B cell (primary cell): Measurements from ENCODE around the gene TMEM176A.

Experiments used
- CTCF ChIP-seq: fragments of 200-600 bp; IDR thresholded peaks from one replicate; pipeline ENCODE4 v1.8.0; 2022; ENCODE audit warnings: antibody characterized with exemption, mild to moderate bottlenecking
- EZH2 ChIP-seq: IDR thresholded peaks from 2 replicates; pipeline ENCODE4 v1.6.1; 2012; ENCODE audit warnings: borderline replicate concordance, low read depth, mild to moderate bottlenecking, moderate library complexity, low read length; ENCODE audit not compliant: insufficient read depth, poor library complexity, severe bottlenecking

- TF ChIP-seq CTCF, result no peak
- TF ChIP-seq EZH2, result no peak
These were observed 34.5 kb downstream of the TMEM176A start for GRCh38 chr7:150835019-150835418.
